PC-9 (cell line): ENCODE results near the gene STPG1. TPM values are rescaled to one million over a fixed set of nuclear protein-coding genes. Genes with fewer than 3 reads are reported as not detected.

Experiments
- BruUV-seq: library from RNA; stranded (reverse); fragments of 400-500 nt; replicated peaks from 2 replicates; lab custom pipeline; 2021; lab: Mats Ljungman, UMichigan
- CTCF ChIA-PET: fragments of 300-600 bp; sonication (Branson Sonifier 250); formaldehyde crosslinking; loops from one replicate; lab custom pipeline; 2022; ENCODE audit warnings: antibody characterized with exemption; lab: Charles Lee
- POLR2A ChIA-PET: fragments of 300-600 bp; sonication (Branson Sonifier 250); formaldehyde crosslinking; loops from one replicate; lab custom pipeline; 2022; ENCODE audit warnings: antibody characterized with exemption; ENCODE audit not compliant: unreplicated experiment; lab: Charles Lee
- DNase-seq, 2 experiments: peaks; one replicate each; pipeline versions ENCODE4 v3.0.0 to v3.0.0-alpha.2; 2015 to 2022; ENCODE audit warnings: mixed read lengths in 1 of 2
- H2AFZ ChIP-seq: fragments of 200-600 bp; sonication (generic); 2 replicates; pipeline ENCODE4 v1.8.1; 2017; ENCODE audit warnings: antibody characterized with exemption
- H3F3A ChIP-seq: fragments of 200-600 bp; sonication (generic); 2 replicates; pipeline ENCODE4 v1.8.1; 2017; ENCODE audit warnings: antibody characterized with exemption, mild to moderate bottlenecking, low read depth; ENCODE audit not compliant: insufficient read depth
- H3K27ac ChIP-seq: fragments of 200-600 bp; sonication (generic); 2 replicates; pipeline ENCODE4 v1.6.1; 2016; ENCODE audit warnings: mixed run types
- H3K27me3 ChIP-seq: fragments of 200-600 bp; sonication (generic); 2 replicates; pipeline ENCODE4 v1.6.1; 2016; ENCODE audit warnings: low read depth, mixed run types; ENCODE audit not compliant: insufficient read depth
- H3K36me3 ChIP-seq: fragments of 200-600 bp; sonication (generic); 2 replicates; pipeline ENCODE4 v1.6.1; 2016; ENCODE audit warnings: low read depth, mixed run types
- H3K4me1 ChIP-seq: fragments of 200-600 bp; sonication (generic); replicated peaks from 2 replicates; pipeline ENCODE4 v1.6.1; 2016; ENCODE audit warnings: mixed run types; ENCODE audit not compliant: insufficient read depth
- H3K4me2 ChIP-seq: fragments of 200-600 bp; sonication (generic); 2 replicates; pipeline ENCODE4 v1.6.1; 2017; ENCODE audit warnings: mixed run types
- H3K4me3 ChIP-seq: fragments of 200-600 bp; sonication (generic); 2 replicates; pipeline ENCODE4 v1.6.1; 2016; ENCODE audit warnings: mixed run types
- H3K79me2 ChIP-seq: fragments of 200-600 bp; sonication (generic); 2 replicates; pipeline ENCODE4 v1.6.1; 2017; ENCODE audit warnings: low read depth, mixed run types
- H3K9me2 ChIP-seq: fragments of 200-600 bp; sonication (generic); 2 replicates; pipeline ENCODE4 v1.8.1; 2017; ENCODE audit warnings: mild to moderate bottlenecking; ENCODE audit not compliant: insufficient read depth
- H3K9me3 ChIP-seq: fragments of 200-600 bp; sonication (generic); 2 replicates; pipeline ENCODE4 v1.8.1; 2016; ENCODE audit warnings: low read depth; ENCODE audit not compliant: insufficient read depth
- H4K20me1 ChIP-seq: fragments of 200-600 bp; sonication (generic); 2 replicates; pipeline ENCODE4 v1.8.1; 2017; ENCODE audit not compliant: insufficient read depth
- EZH2 ChIP-seq: fragments of 200-600 bp; sonication (generic); IDR thresholded peaks from 2 replicates; pipeline ENCODE4 v1.8.0; 2017; ENCODE audit warnings: antibody characterized with exemption, low read depth
- intact Hi-C: fragments of 100-400 bp; cut with micrococcal nuclease; formaldehyde crosslinking; loops from one replicate; pipeline ENCODE4 v1.10.0; 2022; ENCODE audit not compliant: unreplicated experiment
- total RNA-seq: library from RNA; stranded (reverse); gene quantifications from 2 replicates; pipeline ENCODE4 v1.2.3, GENCODE V29; 2021
- TF ChIP-seq, protein P1 (sequence below): fragments of 200-600 bp; sonication (generic); conservative IDR thresholded peaks from 2 replicates; pipeline ENCODE4 v1.6.1; 2017; ENCODE audit warnings: mixed run types, antibody characterized with exemption, mild to moderate bottlenecking, moderate library complexity

The STPG1 gene
- total RNA-seq, 1 experiment from 2014 or later = 11.4 TPM

DNA sequence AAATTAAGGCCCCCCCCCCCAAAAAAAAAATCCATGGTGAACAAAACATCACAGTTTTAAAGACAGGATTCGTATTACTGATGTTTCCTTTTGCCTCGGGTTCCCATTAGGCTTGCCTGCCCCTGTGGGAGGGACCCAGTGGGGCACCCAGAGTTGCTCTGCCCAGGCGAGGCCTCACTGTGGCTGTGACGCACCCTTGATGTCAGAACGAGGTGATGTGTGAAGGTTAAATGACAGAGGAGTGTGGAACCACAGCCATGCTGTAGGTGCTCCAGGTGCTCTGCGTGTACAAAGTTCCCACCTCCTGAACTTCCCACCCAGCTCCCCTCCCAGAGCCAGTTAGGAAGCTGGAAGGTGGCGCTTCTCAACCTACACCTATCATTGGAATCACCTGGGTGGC lies 56.5 kb downstream of the STPG1 start:
- ChIA-PET CTCF (interaction anchor here (0.8 kb wide), 1 partner anchor 306 kb away, joined by 3 read pairs; no protein-coding TSS in a partner anchor), POLR2A (no interaction called here)
- TF ChIP-seq, protein P1, sequence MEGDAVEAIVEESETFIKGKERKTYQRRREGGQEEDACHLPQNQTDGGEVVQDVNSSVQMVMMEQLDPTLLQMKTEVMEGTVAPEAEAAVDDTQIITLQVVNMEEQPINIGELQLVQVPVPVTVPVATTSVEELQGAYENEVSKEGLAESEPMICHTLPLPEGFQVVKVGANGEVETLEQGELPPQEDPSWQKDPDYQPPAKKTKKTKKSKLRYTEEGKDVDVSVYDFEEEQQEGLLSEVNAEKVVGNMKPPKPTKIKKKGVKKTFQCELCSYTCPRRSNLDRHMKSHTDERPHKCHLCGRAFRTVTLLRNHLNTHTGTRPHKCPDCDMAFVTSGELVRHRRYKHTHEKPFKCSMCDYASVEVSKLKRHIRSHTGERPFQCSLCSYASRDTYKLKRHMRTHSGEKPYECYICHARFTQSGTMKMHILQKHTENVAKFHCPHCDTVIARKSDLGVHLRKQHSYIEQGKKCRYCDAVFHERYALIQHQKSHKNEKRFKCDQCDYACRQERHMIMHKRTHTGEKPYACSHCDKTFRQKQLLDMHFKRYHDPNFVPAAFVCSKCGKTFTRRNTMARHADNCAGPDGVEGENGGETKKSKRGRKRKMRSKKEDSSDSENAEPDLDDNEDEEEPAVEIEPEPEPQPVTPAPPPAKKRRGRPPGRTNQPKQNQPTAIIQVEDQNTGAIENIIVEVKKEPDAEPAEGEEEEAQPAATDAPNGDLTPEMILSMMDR = no peak
- no peak for TF ChIP-seq EZH2
- no peak overlapping the region for H3K4me2 ChIP-seq
- H3K9me2 ChIP-seq = no peaks in the 10 kb centered on the region
- intact Hi-C loops = no loop called here
- no peaks in the 10 kb centered on the region for H3K36me3 ChIP-seq
- no peak overlapping the region for H3K27ac ChIP-seq
- DNase-seq = no peak
- no peak overlapping the region for H3K4me3 ChIP-seq
- H2AFZ ChIP-seq = no peak overlapping the region
- H4K20me1 ChIP-seq = no peaks in the 10 kb centered on the region
- no peaks in the 10 kb centered on the region for H3K27me3 ChIP-seq
- H3K4me1 ChIP-seq = no peaks in the 10 kb centered on the region
- no peaks in the 10 kb centered on the region for H3F3A ChIP-seq
- no peaks in the 10 kb centered on the region for H3K79me2 ChIP-seq
- no TSS peak for BruUV-seq
- no peaks in the 10 kb centered on the region for H3K9me3 ChIP-seq

GRCh38 chr1:24355466-24355865 lies 58.1 kb downstream of the STPG1 start:
- H3K4me3 ChIP-seq = no peak overlapping the region
- no peaks in the 10 kb centered on the region for H3K9me3 ChIP-seq
- TF ChIP-seq, protein P1 = no peak
- no peak for TF ChIP-seq EZH2
- no peaks in the 10 kb centered on the region for H3K9me2 ChIP-seq
- DNase-seq = no peak
- no peaks in the 10 kb centered on the region for H3F3A ChIP-seq
- H4K20me1 ChIP-seq = no peaks in the 10 kb centered on the region
- H2AFZ ChIP-seq = no peak overlapping the region
- no peaks in the 10 kb centered on the region for H3K79me2 ChIP-seq
- BruUV-seq = no TSS peak
- POLR2A ChIA-PET = no interaction called here
- no peak overlapping the region for H3K27ac ChIP-seq
- CTCF ChIA-PET = no interaction called here
- no peaks in the 10 kb centered on the region for H3K4me1 ChIP-seq
- no peaks in the 10 kb centered on the region for H3K27me3 ChIP-seq
- intact Hi-C loops = no loop called here
- H3K4me2 ChIP-seq = no peak overlapping the region
- no peaks in the 10 kb centered on the region for H3K36me3 ChIP-seq

- Histone ChIP-seq H3K4me3 (no peak overlapping the region), H2AFZ (no peak overlapping the region), H4K20me1 (no peaks in the 10 kb centered on the region), H3K4me1 (no peaks in the 10 kb centered on the region), H3K9me2 (no peaks in the 10 kb centered on the region), H3K27me3 (no peaks in the 10 kb centered on the region), H3F3A (no peaks in the 10 kb centered on the region), H3K79me2 (no peaks in the 10 kb centered on the region), H3K27ac (no peak overlapping the region), H3K4me2 (no peak overlapping the region), H3K9me3 (no peaks in the 10 kb centered on the region), H3K36me3 (no peaks in the 10 kb centered on the region)
- TF ChIP-seq EZH2 = no peak
- TF ChIP-seq, protein P1 = no peak
- no TSS peak for BruUV-seq
- CTCF ChIA-PET = no interaction called here
- intact Hi-C loops = no loop called here
- DNase-seq = no peak
- POLR2A ChIA-PET = no interaction called here
Measured at GRCh38 chr1:24353292-24353891, 60.2 kb downstream of the STPG1 start.
